Measurements from ENCODE around the gene PCDHB14.
"Not testable (repeated sequence)": the region's sequence is repeated elsewhere in the genome, so short reads cannot be mapped to it uniquely, and the experiment has no call there.

The PCDHB14 gene

GRCh38 chr5:141246971-141247370, 23.8 kb downstream of the PCDHB14 start:
- 29% methylated on average over 11 of the region's 42 CpGs for WGBS (ENCODE audit: insufficient coverage)
- POLR2A ChIA-PET; H3K4me1 ChIP-seq (ENCODE audit: control extremely low read depth in 1 of 4, control insufficient read depth in 4 of 4, insufficient read depth in 4 of 4, low read length in 3 of 4); CTCF ChIA-PET; DNase-seq; H3K4me3 ChIP-seq (ENCODE audit: control insufficient read depth in 1 of 7, extremely low read depth in 1 of 7, insufficient read depth in 4 of 7, low read depth in 2 of 7, low read length in 6 of 7); H3K27ac ChIP-seq (ENCODE audit: insufficient read depth in 1 of 2, low read depth in 1 of 2, low read length in 2 of 2, poor library complexity in 1 of 2, severe bottlenecking in 2 of 2); H3K36me3 ChIP-seq (ENCODE audit: control insufficient read depth in 4 of 4, insufficient read depth in 4 of 4, low read length in 3 of 4): not testable (repeated sequence)
- H3K9me3 ChIP-seq (ENCODE audit: control extremely low read depth in 1 of 5, control insufficient read depth in 4 of 5, insufficient read depth in 2 of 5, low read depth in 1 of 5, low read length in 4 of 5): peaks cover 14 to 73% (median 45%) of the 10 kb centered on the region in 5 experiments
- H3K27me3 ChIP-seq (replicated peaks in 2 of 5; ENCODE audit: control insufficient read depth in 4 of 5, insufficient read depth in 5 of 5, low read length in 4 of 5): peaks cover 0 to 28% (median 4%) of the 10 kb centered on the region in 5 experiments

GRCh38 chr5:141247434-141247833, 24.3 kb downstream of the PCDHB14 start:
- WGBS (ENCODE audit: insufficient coverage): 36% methylated on average over 19 of the region's 34 CpGs
- POLR2A ChIA-PET; H3K36me3 ChIP-seq (ENCODE audit: control insufficient read depth in 4 of 4, insufficient read depth in 4 of 4, low read length in 3 of 4); CTCF ChIA-PET; H3K4me3 ChIP-seq (ENCODE audit: control insufficient read depth in 1 of 7, extremely low read depth in 1 of 7, insufficient read depth in 4 of 7, low read depth in 2 of 7, low read length in 6 of 7); H3K4me1 ChIP-seq (ENCODE audit: control extremely low read depth in 1 of 4, control insufficient read depth in 4 of 4, insufficient read depth in 4 of 4, low read length in 3 of 4); H3K27ac ChIP-seq (ENCODE audit: insufficient read depth in 1 of 2, low read depth in 1 of 2, low read length in 2 of 2, poor library complexity in 1 of 2, severe bottlenecking in 2 of 2); DNase-seq: not testable (repeated sequence)
- Histone ChIP-seq H3K9me3 (ENCODE audit: control extremely low read depth in 1 of 5, control insufficient read depth in 4 of 5, insufficient read depth in 2 of 5, low read depth in 1 of 5, low read length in 4 of 5) (peaks cover 11 to 69% (median 44%) of the 10 kb centered on the region in 5 experiments), H3K27me3 (replicated peaks in 2 of 5; ENCODE audit: control insufficient read depth in 4 of 5, insufficient read depth in 5 of 5, low read length in 4 of 5) (peaks cover 0 to 24% (median 2%) of the 10 kb centered on the region in 5 experiments)

GRCh38 chr5:141250576-141250975, 27.4 kb downstream of the PCDHB14 start:
- Histone ChIP-seq H3K27me3 (replicated peaks in 2 of 5; ENCODE audit: control insufficient read depth in 4 of 5, insufficient read depth in 5 of 5, low read length in 4 of 5) (peaks cover 0 to 9% (median 2%) of the 10 kb centered on the region in 5 experiments), H3K36me3 (ENCODE audit: control insufficient read depth in 4 of 4, insufficient read depth in 4 of 4, low read length in 3 of 4) (no peaks in the 10 kb centered on the region), H3K4me1 (ENCODE audit: control extremely low read depth in 1 of 4, control insufficient read depth in 4 of 4, insufficient read depth in 4 of 4, low read length in 3 of 4) (no peaks in the 10 kb centered on the region), H3K4me3 (ENCODE audit: control insufficient read depth in 1 of 7, extremely low read depth in 1 of 7, insufficient read depth in 4 of 7, low read depth in 2 of 7, low read length in 6 of 7) (no peak overlapping the region), H3K9me3 (ENCODE audit: control extremely low read depth in 1 of 5, control insufficient read depth in 4 of 5, insufficient read depth in 2 of 5, low read depth in 1 of 5, low read length in 4 of 5) (peaks cover 13 to 70% (median 42%) of the 10 kb centered on the region in 5 experiments), H3K27ac (ENCODE audit: insufficient read depth in 1 of 2, low read depth in 1 of 2, low read length in 2 of 2, poor library complexity in 1 of 2, severe bottlenecking in 2 of 2) (no peak overlapping the region)
- POLR2A ChIA-PET: no interaction called here
- DNase-seq: no peak
- CTCF ChIA-PET: no interaction called here

- H3K9me3 ChIP-seq (ENCODE audit: control extremely low read depth in 1 of 5, control insufficient read depth in 4 of 5, insufficient read depth in 2 of 5, low read depth in 1 of 5, low read length in 4 of 5): peaks cover 19 to 90% (median 38%) of the 10 kb centered on the region in 5 experiments
- no peaks in the 10 kb centered on the region for H3K4me1 ChIP-seq (ENCODE audit: control extremely low read depth in 1 of 4, control insufficient read depth in 4 of 4, insufficient read depth in 4 of 4, low read length in 3 of 4)
- DNase-seq: no peak
- no peak overlapping the region for H3K27ac ChIP-seq (ENCODE audit: insufficient read depth in 1 of 2, low read depth in 1 of 2, low read length in 2 of 2, poor library complexity in 1 of 2, severe bottlenecking in 2 of 2)
- ChIA-PET CTCF (no interaction called here), POLR2A (no interaction called here)
- no peaks in the 10 kb centered on the region for H3K27me3 ChIP-seq (replicated peaks in 2 of 5; ENCODE audit: control insufficient read depth in 4 of 5, insufficient read depth in 5 of 5, low read length in 4 of 5)
- H3K36me3 ChIP-seq (ENCODE audit: control insufficient read depth in 4 of 4, insufficient read depth in 4 of 4, low read length in 3 of 4): no peaks in the 10 kb centered on the region
- no peak overlapping the region for H3K4me3 ChIP-seq (ENCODE audit: control insufficient read depth in 1 of 7, extremely low read depth in 1 of 7, insufficient read depth in 4 of 7, low read depth in 2 of 7, low read length in 6 of 7)
Measured at GRCh38 chr5:141258464-141258863, 35.3 kb downstream of the PCDHB14 start.

GRCh38 chr5:141258948-141259347, 35.8 kb downstream of the PCDHB14 start:
- POLR2A ChIA-PET: interaction anchor here (0.7 kb wide), 1 partner anchor 548 kb away, joined by 3 read pairs; no protein-coding TSS in a partner anchor
- H3K27ac ChIP-seq (ENCODE audit: insufficient read depth in 1 of 2, low read depth in 1 of 2, low read length in 2 of 2, poor library complexity in 1 of 2, severe bottlenecking in 2 of 2): no peak overlapping the region

GRCh38 chr5:141260458-141261237, 37.5 kb downstream of the PCDHB14 start:
- Histone ChIP-seq H3K4me1 (ENCODE audit: control extremely low read depth in 1 of 4, control insufficient read depth in 4 of 4, insufficient read depth in 4 of 4, low read length in 3 of 4) (no peaks in the 10 kb centered on the region), H3K9me3 (ENCODE audit: control extremely low read depth in 1 of 5, control insufficient read depth in 4 of 5, insufficient read depth in 2 of 5, low read depth in 1 of 5, low read length in 4 of 5) (peaks cover 23 to 86% (median 45%) of the 10 kb centered on the region in 5 experiments), H3K27ac (ENCODE audit: insufficient read depth in 1 of 2, low read depth in 1 of 2, low read length in 2 of 2, poor library complexity in 1 of 2, severe bottlenecking in 2 of 2) (no peak overlapping the region), H3K4me3 (ENCODE audit: control insufficient read depth in 1 of 7, extremely low read depth in 1 of 7, insufficient read depth in 4 of 7, low read depth in 2 of 7, low read length in 6 of 7) (no peak overlapping the region), H3K36me3 (ENCODE audit: control insufficient read depth in 4 of 4, insufficient read depth in 4 of 4, low read length in 3 of 4) (no peaks in the 10 kb centered on the region), H3K27me3 (replicated peaks in 2 of 5; ENCODE audit: control insufficient read depth in 4 of 5, insufficient read depth in 5 of 5, low read length in 4 of 5) (no peaks in the 10 kb centered on the region)
- peak; percentile 7 to 23 (median 19) for DNase-seq
- POLR2A ChIA-PET: no interaction called here
- CTCF ChIA-PET: interaction anchor here (1.6 kb wide), 1 partner anchor 60 kb away, joined by 6 read pairs; the partner anchor contains the start of gene TAF7
- 92% methylated on average over 2 of the region's 5 CpGs for WGBS (ENCODE audit: insufficient coverage)

More at GRCh38 chr5:141258948-141259347, 35.8 kb downstream of the PCDHB14 start:
- peaks cover 19 to 90% (median 41%) of the 10 kb centered on the region in 5 experiments for H3K9me3 ChIP-seq (ENCODE audit: control extremely low read depth in 1 of 5, control insufficient read depth in 4 of 5, insufficient read depth in 2 of 5, low read depth in 1 of 5, low read length in 4 of 5)
- no peaks in the 10 kb centered on the region for H3K36me3 ChIP-seq (ENCODE audit: control insufficient read depth in 4 of 4, insufficient read depth in 4 of 4, low read length in 3 of 4)
- H3K4me1 ChIP-seq (ENCODE audit: control extremely low read depth in 1 of 4, control insufficient read depth in 4 of 4, insufficient read depth in 4 of 4, low read length in 3 of 4): no peaks in the 10 kb centered on the region
- no peak overlapping the region for H3K4me3 ChIP-seq (ENCODE audit: control insufficient read depth in 1 of 7, extremely low read depth in 1 of 7, insufficient read depth in 4 of 7, low read depth in 2 of 7, low read length in 6 of 7)
- H3K27me3 ChIP-seq (replicated peaks in 2 of 5; ENCODE audit: control insufficient read depth in 4 of 5, insufficient read depth in 5 of 5, low read length in 4 of 5): no peaks in the 10 kb centered on the region
- DNase-seq: no peak
- CTCF ChIA-PET: no interaction called here

- Histone ChIP-seq H3K27me3 (replicated peaks in 2 of 5; ENCODE audit: control insufficient read depth in 4 of 5, insufficient read depth in 5 of 5, low read length in 4 of 5) (no peaks in the 10 kb centered on the region), H3K4me3 (ENCODE audit: control insufficient read depth in 1 of 7, extremely low read depth in 1 of 7, insufficient read depth in 4 of 7, low read depth in 2 of 7, low read length in 6 of 7) (no peak overlapping the region), H3K27ac (ENCODE audit: insufficient read depth in 1 of 2, low read depth in 1 of 2, low read length in 2 of 2, poor library complexity in 1 of 2, severe bottlenecking in 2 of 2) (no peak overlapping the region), H3K9me3 (ENCODE audit: control extremely low read depth in 1 of 5, control insufficient read depth in 4 of 5, insufficient read depth in 2 of 5, low read depth in 1 of 5, low read length in 4 of 5) (peaks cover 26 to 88% (median 44%) of the 10 kb centered on the region in 5 experiments), H3K36me3 (ENCODE audit: control insufficient read depth in 4 of 4, insufficient read depth in 4 of 4, low read length in 3 of 4) (no peaks in the 10 kb centered on the region), H3K4me1 (ENCODE audit: control extremely low read depth in 1 of 4, control insufficient read depth in 4 of 4, insufficient read depth in 4 of 4, low read length in 3 of 4) (no peaks in the 10 kb centered on the region)
- no peak for DNase-seq
- ChIA-PET POLR2A (no interaction called here), CTCF (interaction anchor here (1.6 kb wide), 1 partner anchor 59 kb away, joined by 6 read pairs; the partner anchor contains the start of gene TAF7)
- WGBS (ENCODE audit: insufficient coverage): no CpG with 5 or more reads among the region's 1 CpG
Measured at GRCh38 chr5:141261238-141261546, 38.0 kb downstream of the PCDHB14 start.
